IPS-18c (cell line): Measurements from ENCODE around the gene PPP1R13B.

Experiments used
- H3K4me3 ChIP-seq: 2 replicates; pipeline ENCODE4 v1.7.0; 2013; ENCODE audit warnings: low read depth, mild to moderate bottlenecking, low read length, moderate library complexity; ENCODE audit not compliant: insufficient read depth
- H3K9me3 ChIP-seq: one replicate; pipeline ENCODE4 v1.6.1; 2013; ENCODE audit warnings: mild to moderate bottlenecking, low read length, moderate library complexity; ENCODE audit not compliant: control insufficient read depth, insufficient read depth

The PPP1R13B gene

GRCh38 chr14:103882503-103883262 is 35.3 kb upstream of the PPP1R13B start:
- Histone ChIP-seq H3K4me3 (no peak overlapping the region), H3K9me3 (no peaks in the 10 kb centered on the region)

GRCh38 chr14:103881268-103882201 is 34.2 kb upstream of the PPP1R13B start:
- H3K4me3 ChIP-seq: no peak overlapping the region
- H3K9me3 ChIP-seq: no peaks in the 10 kb centered on the region

GRCh38 chr14:103880348-103881267 is 33.2 kb upstream of the PPP1R13B start:
- H3K4me3 ChIP-seq: no peak overlapping the region
- H3K9me3 ChIP-seq: no peaks in the 10 kb centered on the region

GRCh38 chr14:103879570-103880347 is 32.4 kb upstream of the PPP1R13B start:
- H3K4me3 ChIP-seq: no peak overlapping the region; the same call in 1 of the 2 replicates
- H3K9me3 ChIP-seq: no peaks in the 10 kb centered on the region

- Histone ChIP-seq H3K4me3 (no peak overlapping the region), H3K9me3 (no peaks in the 10 kb centered on the region)
Observed at GRCh38 chr14:103879118-103879569, 31.8 kb upstream of the PPP1R13B start.

GRCh38 chr14:103878180-103878579 is 30.8 kb upstream of the PPP1R13B start:
- H3K9me3 ChIP-seq: no peaks in the 10 kb centered on the region
- H3K4me3 ChIP-seq: no peak overlapping the region

- no peak overlapping the region for H3K4me3 ChIP-seq
- no peaks in the 10 kb centered on the region for H3K9me3 ChIP-seq
Observed at GRCh38 chr14:103875010-103875409, 27.6 kb upstream of the PPP1R13B start.

GRCh38 chr14:103872481-103873113 is 25.2 kb upstream of the PPP1R13B start:
- Histone ChIP-seq H3K4me3 (peak overlapping the region; percentile 34; the same call in 1 of the 2 replicates), H3K9me3 (no peaks in the 10 kb centered on the region)

GRCh38 chr14:103871596-103872480 is 24.5 kb upstream of the PPP1R13B start:
- peak overlapping the region; percentile 34; the same call in 1 of the 2 replicates for H3K4me3 ChIP-seq
- no peaks in the 10 kb centered on the region for H3K9me3 ChIP-seq

GRCh38 chr14:103870891-103871595 is 23.7 kb upstream of the PPP1R13B start:
- Histone ChIP-seq H3K4me3 (no peak overlapping the region; the same call in 1 of the 2 replicates), H3K9me3 (no peaks in the 10 kb centered on the region)

- no peaks in the 10 kb centered on the region for H3K9me3 ChIP-seq
- no peak overlapping the region for H3K4me3 ChIP-seq
Observed at GRCh38 chr14:103870144-103870876, 22.9 kb upstream of the PPP1R13B start.

GRCh38 chr14:103869406-103870143 is 22.2 kb upstream of the PPP1R13B start:
- H3K9me3 ChIP-seq: no peaks in the 10 kb centered on the region
- no peak overlapping the region for H3K4me3 ChIP-seq

- Histone ChIP-seq H3K4me3 (no peak overlapping the region), H3K9me3 (no peaks in the 10 kb centered on the region)
Observed at GRCh38 chr14:103868242-103868897, 21.0 kb upstream of the PPP1R13B start.
